Right hindlimb (tissue), 1 donor: Measurements from ENCODE around the gene RILPL1.
A peak's percentile ranks its signal among the peaks of the same experiment; 100 is the strongest.
"Not testable (repeated sequence)": the region's sequence is repeated elsewhere in the genome, so short reads cannot be mapped to it uniquely, and the experiment has no call there.

Experiments
- DNase-seq: peaks from one replicate; pipeline ENCODE4 v3.0.0-alpha.2; 2018

RILPL1 gene

GRCh38 chr12:123492339-123493039 lies 41.0 kb downstream of the RILPL1 start:
- DNase-seq = not testable (repeated sequence)

DNA sequence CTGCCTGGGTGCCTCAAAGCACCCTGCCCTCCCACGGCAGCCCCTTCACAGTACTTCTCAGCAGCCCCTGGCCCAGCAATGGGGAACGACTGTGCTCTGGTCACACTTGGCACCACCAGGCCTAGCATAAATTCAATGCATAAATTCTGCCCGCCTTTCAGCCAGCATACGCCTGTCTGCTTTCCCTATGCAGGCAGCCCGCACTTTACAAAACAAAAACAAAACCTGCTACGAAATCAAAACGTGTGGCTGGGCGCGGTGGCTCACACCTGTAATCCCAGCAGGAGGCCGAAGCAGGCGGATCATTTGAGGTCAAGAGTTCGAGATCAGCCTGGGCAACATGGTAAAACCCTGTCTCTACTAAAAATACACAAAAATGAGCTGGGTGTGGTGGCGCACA lies 42.0 kb downstream of the RILPL1 start:
- DNase-seq = no peak

GRCh38 chr12:123491056-123491455 lies 42.5 kb downstream of the RILPL1 start:
- no peak for DNase-seq

GRCh38 chr12:123490089-123490488 lies 43.4 kb downstream of the RILPL1 start:
- peak; percentile 7 for DNase-seq

DNA sequence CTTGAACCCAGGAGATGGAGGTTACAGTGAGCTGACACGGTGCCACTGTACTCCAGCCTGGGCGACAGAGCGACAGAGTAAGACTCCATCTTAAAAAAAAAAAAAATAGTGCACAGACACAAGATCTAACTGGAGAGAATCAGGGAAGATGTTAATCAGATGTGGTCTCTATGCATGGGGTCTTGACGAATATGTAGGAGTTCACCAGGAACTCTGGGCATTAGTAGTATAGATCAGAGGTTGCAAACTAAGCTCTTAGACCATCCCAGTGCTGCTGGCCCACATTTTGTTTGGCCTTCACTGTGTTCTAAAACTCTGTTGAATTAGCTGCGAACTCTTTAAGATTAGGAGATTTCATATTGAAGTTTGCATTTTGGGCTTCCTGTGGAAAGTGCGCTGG lies 43.9 kb downstream of the RILPL1 start:
- no peak for DNase-seq

DNA sequence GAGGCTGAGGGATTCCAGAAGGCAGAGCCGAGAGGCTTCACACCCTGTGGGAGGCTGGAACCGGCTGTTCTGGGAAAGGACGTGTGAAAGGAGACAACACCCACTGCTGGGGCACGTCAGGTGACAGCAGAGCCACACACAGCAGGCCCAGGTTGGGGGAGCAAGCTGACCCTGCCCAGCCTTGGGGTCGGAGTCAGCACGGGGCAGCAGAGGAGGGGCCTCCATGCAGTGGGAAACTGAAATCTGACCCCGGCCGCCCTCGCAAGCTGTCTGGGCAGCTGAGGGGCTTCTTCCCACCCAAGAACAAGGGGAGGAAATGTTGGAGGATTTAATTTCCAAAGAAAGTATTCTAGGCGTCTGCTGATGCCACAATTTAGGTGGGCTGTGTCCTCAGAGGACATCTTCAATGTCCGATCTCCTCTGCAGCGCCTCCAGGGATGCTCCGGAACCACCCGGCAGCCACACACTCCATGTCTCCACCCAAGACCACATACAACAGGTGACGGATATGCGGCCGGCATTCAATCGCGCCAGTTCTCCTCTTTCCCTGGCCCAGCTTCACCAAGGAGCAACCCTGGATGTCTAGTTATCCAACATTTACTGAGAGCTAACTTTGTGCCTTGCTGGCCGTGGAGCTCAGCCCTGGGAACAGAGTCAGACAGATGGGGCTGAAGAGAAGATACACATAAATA lies 44.8 kb downstream of the RILPL1 start:
- no peak for DNase-seq

GRCh38 chr12:123487428-123487827 lies 46.1 kb downstream of the RILPL1 start:
- DNase-seq = no peak

- no peak for DNase-seq
Measured at GRCh38 chr12:123485756-123486155, 47.8 kb downstream of the RILPL1 start.

DNA sequence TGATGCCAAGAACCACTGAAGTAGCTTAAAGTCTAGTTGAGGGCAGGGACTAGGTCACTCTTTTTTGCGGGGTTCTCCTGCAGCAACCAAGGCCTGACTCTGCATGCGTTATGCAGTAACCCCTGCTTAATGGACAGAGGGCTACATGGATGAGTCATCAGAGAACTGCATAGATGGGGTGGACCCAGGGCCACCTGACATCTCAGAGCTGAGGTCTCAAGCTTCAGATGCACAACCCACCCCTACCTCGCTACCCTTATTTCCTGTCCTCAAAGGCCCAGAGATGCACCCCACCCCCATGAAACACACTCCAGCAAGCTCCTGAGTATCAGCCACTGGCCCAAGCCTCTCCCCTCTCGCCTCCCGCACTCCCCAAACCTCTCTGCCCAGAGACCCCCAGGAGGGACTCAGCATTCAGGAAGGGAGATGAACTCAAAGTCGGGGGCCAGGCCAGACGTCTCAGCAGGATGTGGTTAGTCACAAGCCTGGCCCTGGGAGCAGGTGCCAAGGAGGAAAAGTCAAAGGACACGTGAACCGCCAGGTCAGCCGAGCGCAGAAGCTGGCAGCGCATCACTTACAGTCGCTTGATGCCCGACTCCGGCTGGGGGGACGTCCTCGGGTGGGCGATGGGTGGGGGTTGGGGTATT lies 49.8 kb downstream of the RILPL1 start:
- DNase-seq = no peak

DNA sequence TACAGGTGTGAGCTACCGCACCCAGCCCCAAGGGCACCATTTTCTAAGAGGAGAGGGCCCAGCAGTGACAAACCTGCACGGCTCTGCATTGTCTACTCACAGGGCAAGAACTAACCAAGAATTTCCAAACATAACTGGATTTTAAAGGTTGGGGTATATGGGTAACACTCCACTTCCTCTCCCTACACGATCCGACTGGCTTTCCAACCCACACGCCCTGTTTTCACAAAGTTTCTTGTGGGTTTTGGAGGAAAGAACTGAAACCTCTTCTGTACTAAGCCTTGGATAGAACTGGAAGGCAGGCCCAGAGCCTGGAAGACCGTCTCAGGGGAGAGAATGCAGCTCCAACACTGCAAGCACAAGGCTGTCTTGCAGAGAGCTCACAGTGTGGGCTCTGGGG lies 50.6 kb downstream of the RILPL1 start:
- no peak for DNase-seq

- DNase-seq = not testable (repeated sequence)
Measured at GRCh38 chr12:123481251-123481650, 52.3 kb downstream of the RILPL1 start.

- DNase-seq = no peak
Measured at GRCh38 chr12:123479442-123480180, 53.9 kb downstream of the RILPL1 start.

GRCh38 chr12:123478762-123479161 lies 54.8 kb downstream of the RILPL1 start:
- DNase-seq = peak; percentile 45

DNA sequence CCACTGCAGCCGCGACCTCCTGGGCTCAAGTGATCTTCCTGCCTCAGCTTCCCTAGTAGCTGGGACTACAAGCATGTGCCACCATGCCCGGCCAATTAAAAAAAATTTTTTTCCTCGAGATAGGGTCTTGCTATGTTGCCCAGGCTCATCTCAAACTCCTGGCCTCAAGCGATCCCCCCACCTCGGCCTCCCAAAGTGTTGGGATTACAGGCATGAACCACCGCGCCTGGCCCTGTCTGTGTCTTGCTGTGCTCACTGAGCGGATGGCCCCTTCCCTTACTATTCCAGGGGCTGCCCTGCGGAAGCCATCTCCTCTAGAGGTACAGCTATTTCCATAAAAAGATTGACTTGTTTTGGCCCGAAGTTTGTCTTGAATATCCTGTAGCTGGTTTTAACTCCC lies 55.5 kb downstream of the RILPL1 start:
- DNase-seq = no peak

- DNase-seq = no peak
Measured at GRCh38 chr12:123475246-123475703, 58.2 kb downstream of the RILPL1 start.

DNA sequence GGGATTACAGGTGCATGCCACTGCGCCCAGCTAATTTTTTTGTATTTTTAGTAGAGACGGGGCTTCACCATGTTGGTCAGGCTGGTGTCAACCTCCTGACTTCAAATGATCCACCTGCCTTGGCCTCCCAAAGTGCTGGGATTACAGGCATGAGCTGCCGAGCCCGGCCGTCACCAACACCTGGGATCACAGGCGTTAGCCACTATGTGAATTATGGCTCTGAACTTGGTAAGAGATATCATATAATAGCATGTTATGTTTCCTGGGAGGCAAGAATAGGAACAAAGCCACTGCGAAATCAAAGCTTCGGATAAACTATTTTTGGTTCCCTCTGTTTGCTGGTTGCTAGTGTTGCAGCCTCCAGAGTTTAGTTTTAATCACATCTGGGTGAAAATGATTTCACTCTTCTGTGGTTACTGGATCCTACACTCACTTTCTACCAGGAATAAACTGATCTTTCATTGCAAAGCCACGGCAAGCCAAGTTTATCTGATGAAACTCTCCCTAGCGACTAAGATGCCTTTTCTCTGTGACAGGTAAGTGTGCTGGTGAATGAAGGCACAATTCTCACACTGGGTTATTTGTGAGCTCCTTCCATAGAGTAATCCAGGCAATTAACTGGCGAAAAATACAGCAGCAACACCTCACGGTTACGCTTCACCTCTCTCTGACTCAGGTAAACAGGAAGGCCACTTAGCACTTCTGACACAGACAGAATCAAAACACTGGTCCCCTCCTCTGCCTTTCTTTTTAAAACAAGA lies 58.9 kb downstream of the RILPL1 start:
- DNase-seq = no peak

GRCh38 chr12:123472438-123472849 lies 61.1 kb downstream of the RILPL1 start:
- DNase-seq = no peak

DNA sequence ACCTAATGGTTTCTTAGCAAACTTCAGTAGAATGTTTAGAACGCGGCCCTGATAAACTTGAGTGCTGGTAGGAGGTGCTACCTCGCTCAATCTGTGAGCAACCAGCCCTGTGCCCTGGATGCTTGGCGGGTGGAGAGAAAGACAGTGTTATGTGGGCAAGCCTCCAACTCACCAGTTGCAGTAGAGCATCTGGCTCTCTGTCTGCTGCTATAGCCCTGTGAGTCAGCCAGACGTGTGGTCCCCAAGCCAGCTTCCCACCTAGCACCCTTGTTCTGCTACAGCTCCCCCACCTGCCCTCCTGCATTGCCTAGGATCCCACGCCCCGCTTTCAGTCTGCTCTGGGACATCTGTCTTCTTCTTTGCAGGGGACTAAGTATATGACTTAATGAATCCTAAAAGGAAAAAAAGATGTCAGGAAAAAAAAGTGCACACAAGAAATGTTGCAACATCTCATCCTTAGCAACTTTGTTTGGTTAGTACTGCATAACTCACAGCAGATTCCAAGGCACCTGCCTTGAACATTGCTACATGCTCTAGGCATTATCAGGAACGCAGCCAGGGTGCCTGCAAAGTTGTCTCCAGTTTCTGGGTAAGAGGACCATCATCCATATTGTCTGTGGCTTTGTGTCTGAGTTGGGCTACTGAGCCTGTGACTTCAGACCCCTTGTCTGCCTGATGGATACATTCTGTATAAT lies 62.0 kb downstream of the RILPL1 start:
- peak; percentile 13 for DNase-seq

DNA sequence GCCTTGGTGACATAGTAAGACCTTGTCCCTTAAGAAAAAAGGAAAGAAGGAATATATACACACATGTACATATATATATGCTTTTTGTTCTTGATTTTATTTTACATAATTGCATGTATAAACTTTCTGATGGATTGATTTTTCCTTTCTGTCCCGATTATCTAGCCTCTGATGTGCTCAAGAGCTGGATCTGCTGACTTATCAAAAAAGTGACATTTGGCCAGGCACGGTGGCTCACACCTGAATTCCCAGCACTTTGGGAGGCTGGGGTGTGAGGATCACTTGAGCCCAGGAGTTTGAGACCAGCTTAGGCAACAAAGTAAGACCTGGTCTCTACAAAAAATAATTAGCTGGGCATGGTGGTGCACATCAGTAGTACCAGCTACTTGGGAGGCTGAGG lies 63.5 kb downstream of the RILPL1 start:
- DNase-seq = no peak

DNA sequence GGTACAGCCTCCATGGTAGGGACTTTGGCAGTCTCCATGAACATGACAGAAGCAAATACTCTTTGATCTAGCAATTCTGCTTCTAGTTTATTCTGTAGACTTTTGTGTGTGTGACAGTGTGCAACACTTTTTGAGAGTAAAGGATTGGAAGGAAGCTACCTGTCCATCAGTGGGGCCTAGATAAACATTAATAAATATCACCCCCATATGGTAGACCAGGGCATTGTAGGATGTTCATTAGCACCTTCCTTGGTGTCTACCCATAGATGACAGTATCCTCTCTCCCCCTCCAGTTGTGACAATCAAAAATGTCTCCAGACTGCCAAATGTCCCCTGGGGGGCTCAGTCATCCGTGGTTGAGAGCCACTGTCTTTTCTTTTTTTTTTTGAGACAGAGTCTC lies 64.7 kb downstream of the RILPL1 start:
- no peak for DNase-seq

DNA sequence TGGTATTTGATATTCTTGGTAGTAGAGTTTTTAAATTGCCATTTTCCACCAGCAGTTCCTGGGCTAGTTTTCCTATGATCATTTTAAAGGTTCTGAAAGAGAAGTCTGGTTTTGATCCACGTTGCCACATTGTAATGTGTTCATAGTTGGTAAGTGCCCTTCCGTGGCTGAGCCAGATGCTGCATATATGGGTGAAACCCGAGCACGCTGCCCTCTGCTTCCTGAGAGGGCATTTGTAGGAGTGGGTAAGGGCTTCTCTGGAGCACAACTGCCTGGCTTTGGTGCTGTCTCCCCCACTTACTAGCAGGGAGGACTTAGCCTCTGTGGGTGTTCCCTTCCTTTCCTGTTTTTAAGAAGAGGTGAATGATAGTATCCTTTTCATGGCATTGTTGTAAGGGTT lies 68.4 kb downstream of the RILPL1 start:
- DNase-seq = no peak

DNA sequence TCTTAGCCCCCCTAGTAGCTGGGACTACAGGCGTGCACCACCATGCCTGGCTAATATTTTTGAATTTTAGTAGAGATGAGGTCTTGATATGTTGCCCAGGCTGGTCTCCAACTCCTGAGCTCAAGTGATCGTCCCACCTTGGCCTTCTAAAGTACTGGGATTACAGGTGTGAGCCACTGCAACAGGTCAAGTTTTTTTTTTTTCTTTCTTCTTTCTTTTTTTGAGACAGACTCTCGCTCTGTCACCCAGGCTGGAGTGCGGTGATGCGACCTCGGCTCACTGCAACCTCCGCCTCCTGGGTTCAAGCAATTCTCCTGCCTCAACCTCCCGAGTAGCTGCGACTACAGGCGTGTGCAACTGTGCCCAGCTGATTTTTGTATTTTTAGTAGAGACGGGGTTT lies 70.3 kb downstream of the RILPL1 start:
- DNase-seq = not testable (repeated sequence)
